Kidney (tissue), 14 donors: ENCODE measurements around the gene SPAG5. TPM values are rescaled to one million over a fixed set of nuclear protein-coding genes. Genes with fewer than 3 reads are reported as not detected.

Experiments used
- DNase-seq, 5 donors: peaks; one replicate each; pipeline ENCODE4 v3.0.0-alpha.2; 2013 to 2020
- FAIRE-seq: peaks from 2 replicates; lab custom pipeline; 2012; peaks lifted over from hg19 to GRCh38; lab: Jason Lieb, UNC
- H3K27ac ChIP-seq, 2 donors: one replicate each; pipeline ENCODE4 v1.7.0; 2013; ENCODE audit warnings: low read depth in 2 of 2, low read length in 2 of 2, inconsistent platforms in 1 of 2
- H3K27me3 ChIP-seq: one replicate; pipeline ENCODE4 v1.7.1; 2013; ENCODE audit warnings: low read length, inconsistent platforms; ENCODE audit not compliant: control insufficient read depth, insufficient read depth
- H3K36me3 ChIP-seq, 3 donors: one replicate each; pipeline versions ENCODE4 v1.7.0 to v1.7.1; 2013; ENCODE audit warnings: low read length in 3 of 3, control low read depth in 1 of 3, inconsistent platforms in 1 of 3; ENCODE audit not compliant: insufficient read depth in 3 of 3, control insufficient read depth in 2 of 3
- H3K4me1 ChIP-seq, 3 donors: one replicate each; pipeline versions ENCODE4 v1.7.0 to v1.7.1; 2013; ENCODE audit warnings: low read length in 3 of 3, inconsistent platforms in 1 of 3, low read depth in 1 of 3; ENCODE audit not compliant: control insufficient read depth in 2 of 3, insufficient read depth in 2 of 3
- H3K4me3 ChIP-seq, 3 donors: one replicate each; pipeline versions ENCODE4 v1.7.0 to v1.8.1; 2013; ENCODE audit warnings: low read length in 3 of 3, control low read depth in 1 of 3, inconsistent platforms in 1 of 3
- H3K9ac ChIP-seq, 3 donors: one replicate each; pipeline versions ENCODE4 v1.7.0 to v1.7.1; 2013; ENCODE audit warnings: low read length in 3 of 3, control low read depth in 1 of 3, inconsistent platforms in 1 of 3
- H3K9me3 ChIP-seq, 3 donors: one replicate each; pipeline versions ENCODE4 v1.7.0 to v1.7.1; 2013; ENCODE audit warnings: low read length in 3 of 3, control low read depth in 1 of 3, inconsistent platforms in 1 of 3; ENCODE audit not compliant: control insufficient read depth in 2 of 3, insufficient read depth in 1 of 3
- intact Hi-C: fragments of 100-400 bp; cut with DNase I; formaldehyde crosslinking; loops from one replicate; pipeline ENCODE4 v1.11.1; 2022
- polyA plus RNA-seq: library from polyadenylated mRNA; stranded (reverse); fragments of 350-450 nt; fragmentation: Illumina TruSeq; extraction: RNeasy Lipid Tissue Mini Kit (QIAGEN cat#74804); gene quantifications from one replicate; pipeline ENCODE4 v1.2.3, GENCODE V29; 2014; ENCODE audit warnings: low read depth, low replicate concordance; ENCODE audit not compliant: insufficient read depth
- total RNA-seq: library from RNA; stranded (reverse); fragmentation: NEBNext Ultra II Directional; extraction: Animal tissue kit (Norgen Biotek cat#: 25700); gene quantifications from one replicate; pipeline ENCODE4 v1.2.1, GENCODE V29; 2021
- TF ChIP-seq, protein P1 (sequence below): IDR thresholded peaks from 3 replicates; pipeline ENCODE4 v1.5.1; 2012; ENCODE audit warnings: mild to moderate bottlenecking, moderate library complexity, borderline replicate concordance; ENCODE audit not compliant: insufficient read depth; ENCODE audit errors: extremely low read depth
- donor health status: control.
- donor health status: control.
- donor health status: control.
- donor health status: control.
- donor health status: control.
- donor health status: DM: yes; HTN: yes; CAD: no.
- donor health status: Normal renal cell carcinoma (clear cell type).

Gene SPAG5
- total and polyA plus RNA-seq, 2 donors from 2014 or later: 7.4 to 123 TPM

DNA sequence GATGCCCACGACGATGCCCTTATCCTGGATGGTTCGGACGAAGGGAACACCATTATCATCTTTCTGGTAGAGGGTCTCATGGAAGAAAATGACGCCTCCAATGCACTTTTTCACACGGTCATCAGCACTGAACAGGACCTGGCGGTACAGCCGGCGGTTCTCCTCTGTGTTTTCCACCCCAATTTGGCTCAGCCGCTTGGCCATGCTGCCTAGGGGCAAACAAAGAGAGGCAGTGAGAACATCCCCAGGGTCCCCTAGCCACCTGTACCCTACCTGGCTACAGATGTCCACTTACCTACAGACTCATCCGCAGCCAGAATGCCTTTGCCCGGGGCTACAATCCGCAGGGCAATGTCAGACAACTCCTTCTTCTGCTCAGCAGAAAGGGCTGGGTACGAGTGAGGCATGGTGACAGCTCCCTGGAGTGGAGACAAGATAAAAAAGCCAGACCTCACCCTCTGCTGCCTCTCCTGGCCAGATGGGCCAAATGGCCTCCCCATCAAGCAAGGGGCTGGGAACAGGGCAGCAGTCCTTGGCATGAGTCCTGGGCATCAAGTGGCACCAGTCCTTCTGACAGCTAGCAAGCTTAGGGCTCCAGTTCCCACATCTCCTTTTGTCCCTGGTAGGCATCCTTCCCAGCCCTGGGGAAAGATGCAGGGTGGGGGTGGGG is 23.6 kb downstream of the SPAG5 start:
- peaks cover 2 to 12% (median 4%) of the 10 kb centered on the region in 3 donors for H3K36me3 ChIP-seq
- intact Hi-C loops: no loop called here
- FAIRE-seq (no peak), DNase-seq (no peak)
- no peak overlapping the region for H3K9ac ChIP-seq
- no peaks in the 10 kb centered on the region for H3K27me3 ChIP-seq
- TF ChIP-seq, protein P1, sequence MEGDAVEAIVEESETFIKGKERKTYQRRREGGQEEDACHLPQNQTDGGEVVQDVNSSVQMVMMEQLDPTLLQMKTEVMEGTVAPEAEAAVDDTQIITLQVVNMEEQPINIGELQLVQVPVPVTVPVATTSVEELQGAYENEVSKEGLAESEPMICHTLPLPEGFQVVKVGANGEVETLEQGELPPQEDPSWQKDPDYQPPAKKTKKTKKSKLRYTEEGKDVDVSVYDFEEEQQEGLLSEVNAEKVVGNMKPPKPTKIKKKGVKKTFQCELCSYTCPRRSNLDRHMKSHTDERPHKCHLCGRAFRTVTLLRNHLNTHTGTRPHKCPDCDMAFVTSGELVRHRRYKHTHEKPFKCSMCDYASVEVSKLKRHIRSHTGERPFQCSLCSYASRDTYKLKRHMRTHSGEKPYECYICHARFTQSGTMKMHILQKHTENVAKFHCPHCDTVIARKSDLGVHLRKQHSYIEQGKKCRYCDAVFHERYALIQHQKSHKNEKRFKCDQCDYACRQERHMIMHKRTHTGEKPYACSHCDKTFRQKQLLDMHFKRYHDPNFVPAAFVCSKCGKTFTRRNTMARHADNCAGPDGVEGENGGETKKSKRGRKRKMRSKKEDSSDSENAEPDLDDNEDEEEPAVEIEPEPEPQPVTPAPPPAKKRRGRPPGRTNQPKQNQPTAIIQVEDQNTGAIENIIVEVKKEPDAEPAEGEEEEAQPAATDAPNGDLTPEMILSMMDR: no peak
- no peak overlapping the region for H3K4me3 ChIP-seq
- H3K4me1 ChIP-seq: peaks cover 0 to 10% (median 5%) of the 10 kb centered on the region in 3 donors
- no peaks in the 10 kb centered on the region for H3K9me3 ChIP-seq
- H3K27ac ChIP-seq: no peak overlapping the region

DNA sequence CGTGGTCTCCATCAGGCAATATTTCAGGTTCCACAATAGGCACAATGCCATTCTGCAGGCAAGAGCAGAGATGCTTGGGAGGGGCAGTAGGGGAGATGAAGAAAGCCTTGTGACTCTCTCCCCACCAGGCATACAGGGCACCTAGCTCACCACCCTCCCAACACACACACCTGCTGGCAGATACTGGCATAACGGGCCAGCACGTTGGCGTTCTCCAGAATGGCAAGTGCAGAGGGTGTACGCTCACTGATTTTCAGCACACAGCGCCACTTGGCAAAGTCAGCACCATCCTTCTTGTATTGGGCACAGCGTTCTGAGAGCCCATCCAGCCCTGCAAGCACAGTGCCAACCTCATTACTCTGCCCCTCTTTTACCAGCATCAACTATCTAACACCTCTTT is 24.3 kb downstream of the SPAG5 start:
- no peak overlapping the region for H3K9ac ChIP-seq
- peaks cover 2 to 12% (median 4%) of the 10 kb centered on the region in 3 donors for H3K36me3 ChIP-seq
- DNase-seq: no peak
- no peak overlapping the region for H3K4me3 ChIP-seq
- H3K27me3 ChIP-seq: no peaks in the 10 kb centered on the region
- intact Hi-C loops: no loop called here
- no peaks in the 10 kb centered on the region for H3K9me3 ChIP-seq
- FAIRE-seq: no peak
- TF ChIP-seq, protein P1: no peak
- H3K27ac ChIP-seq: no peak overlapping the region
- H3K4me1 ChIP-seq: peaks cover 0 to 10% (median 5%) of the 10 kb centered on the region in 3 donors

DNA sequence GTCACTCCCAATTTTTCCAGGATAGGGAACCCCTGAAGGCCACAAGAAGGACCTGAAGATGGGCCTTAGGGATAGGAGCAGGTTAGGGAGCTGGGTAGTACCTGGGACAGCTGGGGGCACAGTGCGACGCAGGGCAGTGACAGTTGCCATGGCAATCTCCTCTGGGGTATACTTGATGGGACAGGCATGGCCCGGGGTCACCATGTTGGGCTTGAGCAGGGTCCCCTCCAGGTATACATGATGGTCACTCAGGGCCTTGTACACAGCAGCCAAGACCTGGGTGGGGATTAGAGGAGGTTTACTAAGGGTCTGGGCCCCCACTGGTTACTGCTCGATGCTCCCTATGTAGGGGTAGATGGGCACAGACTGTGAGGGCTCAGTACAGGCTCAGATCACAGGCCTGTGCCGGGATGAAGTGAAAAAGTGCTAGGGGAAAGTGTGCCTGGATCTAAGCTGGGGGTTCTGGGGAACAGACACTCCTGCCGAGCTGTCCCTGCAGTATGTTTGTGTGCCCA is 24.8 kb downstream of the SPAG5 start:
- Histone ChIP-seq H3K9ac (no peak overlapping the region), H3K27me3 (no peaks in the 10 kb centered on the region), H3K27ac (no peak overlapping the region), H3K9me3 (no peaks in the 10 kb centered on the region), H3K4me3 (no peak overlapping the region), H3K36me3 (peaks cover 2 to 10% (median 4%) of the 10 kb centered on the region in 3 donors), H3K4me1 (peaks cover 0 to 12% (median 5%) of the 10 kb centered on the region in 3 donors)
- TF ChIP-seq, protein P1: no peak
- no peak for FAIRE-seq
- intact Hi-C loops: no loop called here
- DNase-seq: no peak
